ENCODE results near the gene MEGF11. TPM values are rescaled to one million over a fixed set of nuclear protein-coding genes. Genes with fewer than 3 reads are reported as not detected.

The MEGF11 gene
- total RNA-seq, 1 experiment from 2014 or later, result 1.2 TPM

DNA sequence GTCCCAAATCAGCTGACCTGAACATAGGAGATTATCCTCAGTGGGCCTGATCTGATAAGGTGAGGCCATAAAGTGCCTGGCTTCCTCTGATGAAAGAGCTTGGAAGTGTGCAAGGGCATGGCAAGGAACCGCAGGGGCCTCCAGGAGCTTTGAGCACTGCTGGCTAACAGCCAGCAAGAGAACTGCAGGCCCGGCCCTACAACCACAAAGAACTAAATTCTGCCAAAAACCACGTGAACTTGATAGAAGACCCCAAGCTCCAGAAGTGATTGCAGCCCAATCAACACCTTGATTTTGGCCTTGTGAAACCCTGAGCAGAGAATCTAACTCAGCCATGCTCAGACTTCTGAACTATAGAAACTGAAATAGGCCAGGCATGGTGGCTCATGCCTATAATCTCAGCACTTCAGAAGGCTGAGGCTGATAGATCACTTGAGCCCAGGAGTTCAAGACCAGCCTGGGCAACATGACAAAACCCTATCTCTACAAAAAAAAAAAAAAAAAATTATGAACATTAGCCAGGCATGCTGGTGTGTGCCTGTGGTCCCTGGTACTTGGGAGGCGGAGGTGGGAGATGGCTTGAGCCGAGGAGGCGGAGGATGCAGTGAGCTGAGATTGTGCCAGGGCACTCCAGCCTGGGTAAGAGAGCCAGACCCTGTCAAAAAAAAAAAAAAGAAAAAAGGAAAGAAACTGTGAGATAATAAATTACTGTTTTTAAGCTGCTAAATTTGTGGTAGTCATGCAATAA, 32.2 kb upstream of the MEGF11 start:
- H3K79me1 ChIP-seq (ENCODE audit: insufficient read depth, low read depth, low read length, poor library complexity, severe bottlenecking), result no peaks in the 10 kb centered on the region
- H2AK5ac ChIP-seq (ENCODE audit: insufficient read length, low read length), result no peak overlapping the region
- H3K27me3 ChIP-seq (ENCODE audit: insufficient read depth, low read length), result no peaks in the 10 kb centered on the region
- no peak overlapping the region for H3K18ac ChIP-seq (ENCODE audit: insufficient read length, low read depth, low read length)
- H4K5ac ChIP-seq (ENCODE audit: insufficient read length, low read depth, low read length), result no peak overlapping the region
- H2BK5ac ChIP-seq (ENCODE audit: insufficient read length, low read length), result no peak overlapping the region
- Mint-ChIP-seq H3K4me1 (peaks cover 0 to 5% of the 10 kb centered on the region in 2 experiments; a peak in 3 of 4 replicates), H3K4me3 (no peak overlapping the region), H3K27ac (no peak overlapping the region), H3K9me3 (no peaks in the 10 kb centered on the region), H3K36me3 (ENCODE audit: insufficient read depth in 1 of 3, low read depth in 3 of 3) (no peaks in the 10 kb centered on the region), H3K27me3 (ENCODE audit: low read depth) (peaks cover 1% of the 10 kb centered on the region)
- H3K23me2 ChIP-seq (ENCODE audit: insufficient read length, low read depth, low read length, poor library complexity, severe bottlenecking), result no peaks in the 10 kb centered on the region
- H3K9ac ChIP-seq (ENCODE audit: extremely low read depth, insufficient read length, low read length), result no peak overlapping the region
- H3K4me2 ChIP-seq (ENCODE audit: insufficient read depth, insufficient read length, low read length), result no peak overlapping the region
- no peaks in the 10 kb centered on the region for H3K4me1 ChIP-seq (ENCODE audit: insufficient read depth, low read length)
- no peaks in the 10 kb centered on the region for H4K20me1 ChIP-seq (ENCODE audit: control insufficient read depth, insufficient read depth, insufficient read length)
- no peak overlapping the region for H2AFZ ChIP-seq (ENCODE audit: low read length)
- H2BK20ac ChIP-seq (ENCODE audit: low read depth, low read length, poor library complexity, severe bottlenecking), result no peak overlapping the region
- H2BK120ac ChIP-seq (ENCODE audit: low read depth, low read length, poor library complexity, severe bottlenecking), result no peak overlapping the region
- no peak for DNase-seq
- H3K9me3 ChIP-seq (ENCODE audit: control insufficient read depth, low read depth, low read length), result no peaks in the 10 kb centered on the region
- H2BK15ac ChIP-seq (ENCODE audit: low read depth, low read length), result no peak overlapping the region
- no peak overlapping the region for H3K27ac ChIP-seq (ENCODE audit: insufficient read length, low read depth, low read length)
- no peak overlapping the region for H2BK12ac ChIP-seq (ENCODE audit: insufficient read length, low read depth, low read length)
- no CpG with 5 or more reads among the region's 6 CpGs for WGBS (ENCODE audit: extremely low coverage, insufficient read length, low lambda C conversion rate)
- H4K91ac ChIP-seq (ENCODE audit: insufficient read length, low read depth, low read length), result no peak overlapping the region
- H3K23ac ChIP-seq (ENCODE audit: insufficient read length, low read depth, low read length), result no peak overlapping the region
- H3K4ac ChIP-seq (ENCODE audit: low read depth, low read length), result no peak overlapping the region
- H3K79me2 ChIP-seq (ENCODE audit: insufficient read depth, low read length), result no peaks in the 10 kb centered on the region
- TF ChIP-seq, protein P1, sequence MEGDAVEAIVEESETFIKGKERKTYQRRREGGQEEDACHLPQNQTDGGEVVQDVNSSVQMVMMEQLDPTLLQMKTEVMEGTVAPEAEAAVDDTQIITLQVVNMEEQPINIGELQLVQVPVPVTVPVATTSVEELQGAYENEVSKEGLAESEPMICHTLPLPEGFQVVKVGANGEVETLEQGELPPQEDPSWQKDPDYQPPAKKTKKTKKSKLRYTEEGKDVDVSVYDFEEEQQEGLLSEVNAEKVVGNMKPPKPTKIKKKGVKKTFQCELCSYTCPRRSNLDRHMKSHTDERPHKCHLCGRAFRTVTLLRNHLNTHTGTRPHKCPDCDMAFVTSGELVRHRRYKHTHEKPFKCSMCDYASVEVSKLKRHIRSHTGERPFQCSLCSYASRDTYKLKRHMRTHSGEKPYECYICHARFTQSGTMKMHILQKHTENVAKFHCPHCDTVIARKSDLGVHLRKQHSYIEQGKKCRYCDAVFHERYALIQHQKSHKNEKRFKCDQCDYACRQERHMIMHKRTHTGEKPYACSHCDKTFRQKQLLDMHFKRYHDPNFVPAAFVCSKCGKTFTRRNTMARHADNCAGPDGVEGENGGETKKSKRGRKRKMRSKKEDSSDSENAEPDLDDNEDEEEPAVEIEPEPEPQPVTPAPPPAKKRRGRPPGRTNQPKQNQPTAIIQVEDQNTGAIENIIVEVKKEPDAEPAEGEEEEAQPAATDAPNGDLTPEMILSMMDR (conservative IDR thresholded peaks at IDR 0.05), result no peak
- no peak overlapping the region for H3K14ac ChIP-seq (ENCODE audit: insufficient read depth, low read length)
- no peak overlapping the region for H3T11ph ChIP-seq (ENCODE audit: low read length)
- no peak overlapping the region for H3K56ac ChIP-seq (ENCODE audit: insufficient read length, low read depth, low read length)
- no peak overlapping the region for H4K8ac ChIP-seq (replicated peaks; ENCODE audit: insufficient read length, low read depth, low read length)
